Breast epithelium (tissue), 3 donors: Measurements from ENCODE around the gene ZBTB4.

Source experiments
- CTCF ChIP-seq, 3 donors: fragments of 450-650 bp; IDR thresholded peaks; one replicate each; pipeline ENCODE4 v1.5.1; 2016 to 2017; ENCODE audit warnings: antibody characterized with exemption in 3 of 3, mild to moderate bottlenecking in 3 of 3, moderate library complexity in 3 of 3
- POLR2A ChIP-seq: fragments of 450-650 bp; IDR thresholded peaks from one replicate; pipeline ENCODE4 v1.6.1; 2016; ENCODE audit warnings: antibody characterized with exemption, mild to moderate bottlenecking, moderate library complexity
- POLR2AphosphoS5 ChIP-seq, 3 donors: sonication (generic); formaldehyde crosslinking; IDR thresholded peaks; one replicate each; pipeline ENCODE4 v1.6.1; 2017; ENCODE audit warnings: antibody characterized with exemption in 3 of 3

DNA sequence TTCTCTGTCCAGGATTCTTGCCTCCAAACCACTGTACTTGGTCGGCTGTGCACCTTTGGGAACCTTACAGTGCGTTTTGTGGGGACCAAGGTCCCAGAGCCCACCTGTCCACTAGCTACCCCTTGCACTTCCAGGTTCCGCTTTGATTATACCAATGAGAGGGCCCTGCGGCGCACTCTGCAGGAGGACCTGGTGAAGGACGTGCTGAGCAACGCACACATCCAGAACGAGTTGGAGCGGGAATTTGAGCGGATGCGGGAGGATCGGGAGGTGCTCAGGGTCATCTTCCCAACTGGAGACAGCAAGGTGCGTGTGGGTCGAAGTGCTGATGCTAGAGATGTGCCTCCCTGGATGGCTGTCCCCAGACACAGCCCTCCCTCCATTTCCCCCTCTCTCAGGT lies 23.6 kb upstream of the ZBTB4 start:
- TF ChIP-seq CTCF (IDR thresholded peaks at IDR 0.05) (no peak), POLR2A (no peak), POLR2AphosphoS5 (IDR thresholded peaks at IDR 0.05) (no peak)
